DOHH2 (cell line): ENCODE results near the gene RCN2.

ENCODE experiments used
- H3F3A ChIP-seq: fragments of 200-600 bp; sonication (generic), shearing (Covaris generic); 2 replicates; pipeline ENCODE4 v1.6.0; 2016; ENCODE audit warnings: antibody characterized with exemption, mild to moderate bottlenecking; ENCODE audit not compliant: control insufficient read depth, insufficient read depth
- H3K27ac ChIP-seq: fragments of 200-600 bp; sonication (generic); 2 replicates; pipeline ENCODE4 v1.5.1; 2014; ENCODE audit warnings: low read depth, mild to moderate bottlenecking, low read length, moderate library complexity
- H3K27me3 ChIP-seq: fragments of 200-600 bp; sonication (generic); 2 replicates; pipeline ENCODE4 v1.6.1; 2014; ENCODE audit warnings: mild to moderate bottlenecking, low read length, mixed read lengths; ENCODE audit not compliant: control insufficient read depth
- H3K36me3 ChIP-seq: fragments of 200-600 bp; sonication (generic); 2 replicates; pipeline ENCODE4 v1.6.1; 2014; ENCODE audit warnings: mild to moderate bottlenecking, low read length, moderate library complexity, mixed read lengths; ENCODE audit not compliant: control insufficient read depth
- H3K4me1 ChIP-seq: fragments of 200-600 bp; sonication (generic); 2 replicates; pipeline ENCODE4 v1.6.1; 2014; ENCODE audit warnings: mild to moderate bottlenecking, low read length, mixed read lengths; ENCODE audit not compliant: control insufficient read depth
- H3K4me2 ChIP-seq: fragments of 200-600 bp; sonication (generic); 2 replicates; pipeline ENCODE4 v1.6.0; 2014; ENCODE audit warnings: mild to moderate bottlenecking, low read length, moderate library complexity
- H3K4me3 ChIP-seq: fragments of 200-600 bp; sonication (generic); 2 replicates; pipeline ENCODE4 v1.5.1; 2014; ENCODE audit warnings: mild to moderate bottlenecking, low read length, mixed read lengths
- H3K79me2 ChIP-seq: fragments of 200-600 bp; sonication (generic); 2 replicates; pipeline ENCODE4 v1.6.1; 2014; ENCODE audit warnings: mild to moderate bottlenecking, low read length, mixed read lengths; ENCODE audit not compliant: control insufficient read depth
- H3K9me2 ChIP-seq: fragments of 200-600 bp; sonication (generic); replicated peaks from 2 replicates; pipeline ENCODE4 v1.6.1; 2014; ENCODE audit warnings: mild to moderate bottlenecking, low read length, mixed read lengths; ENCODE audit not compliant: control insufficient read depth
- H3K9me3 ChIP-seq: fragments of 200-600 bp; sonication (generic); 2 replicates; pipeline ENCODE4 v1.6.1; 2014; ENCODE audit warnings: antibody characterized with exemption, low read length, mixed read lengths; ENCODE audit not compliant: control insufficient read depth, insufficient read depth
- H4K20me1 ChIP-seq: fragments of 200-600 bp; sonication (generic); 2 replicates; pipeline ENCODE4 v1.6.0; 2014; ENCODE audit warnings: low read depth, mild to moderate bottlenecking, antibody characterized with exemption, low read length, moderate library complexity; ENCODE audit not compliant: control insufficient read depth, insufficient read depth
- CTCF ChIP-seq: fragments of 200-600 bp; sonication (generic); IDR thresholded peaks from one replicate; pipeline ENCODE4 v1.5.1; 2014; ENCODE audit warnings: antibody characterized with exemption, mild to moderate bottlenecking, low read depth, low read length; ENCODE audit not compliant: poor library complexity, severe bottlenecking
- EZH2phosphoT487 ChIP-seq: fragments of 200-600 bp; sonication (generic); IDR thresholded peaks from 2 replicates; pipeline ENCODE4 v1.6.1; 2017; ENCODE audit warnings: borderline replicate concordance, mild to moderate bottlenecking, antibody characterized with exemption, low read length, moderate library complexity, mixed read lengths

Gene RCN2

GRCh38 chr15:76994496-76994895 is 62.9 kb downstream of the RCN2 start:
- no peaks in the 10 kb centered on the region for H3K27me3 ChIP-seq
- H3K36me3 ChIP-seq = no peaks in the 10 kb centered on the region
- no peaks in the 10 kb centered on the region for H3K9me2 ChIP-seq
- TF ChIP-seq EZH2phosphoT487 = no peak
- no peak for TF ChIP-seq CTCF
- H3K27ac ChIP-seq = 0 out of 2 replicates have a peak overlapping the region, but pooled peaks have one; percentile 38
- H3K4me3 ChIP-seq = peak overlapping the region; percentile 86
- peak overlapping the region; percentile 100 for H3K4me2 ChIP-seq
- no peaks in the 10 kb centered on the region for H4K20me1 ChIP-seq
- H3K79me2 ChIP-seq = peaks cover 6% of the 10 kb centered on the region
- no peaks in the 10 kb centered on the region for H3F3A ChIP-seq
- H3K4me1 ChIP-seq = peaks cover 23% of the 10 kb centered on the region
- H3K9me3 ChIP-seq = no peaks in the 10 kb centered on the region

GRCh38 chr15:76994971-76995945 is 63.7 kb downstream of the RCN2 start, which contains the start of gene PSTPIP1:
Gene PSTPIP1 (plus strand): TSS chr15:76995126. CDS start chr15:76995574, 448 bp downstream.
- Histone ChIP-seq H3K4me3 (peak within 1 kb of the TSS; percentile 86), H3K27ac (peak within 1 kb of the TSS; percentile 38), H3K36me3 (no peaks in the 10 kb centered on the region), H3K9me2 (no peaks in the 10 kb centered on the region), H3F3A (no peaks in the 10 kb centered on the region), H3K4me1 (peaks cover 23% of the 10 kb centered on the region), H3K9me3 (no peaks in the 10 kb centered on the region), H3K79me2 (peaks cover 6% of the 10 kb centered on the region), H3K4me2 (peak within 1 kb of the TSS; percentile 100), H4K20me1 (no peaks in the 10 kb centered on the region), H3K27me3 (no peaks in the 10 kb centered on the region)
- TF ChIP-seq EZH2phosphoT487 (no peak), CTCF (no peak)

GRCh38 chr15:76996076-76996525 is 64.6 kb downstream of the RCN2 start:
- peak overlapping the region; percentile 86 for H3K4me3 ChIP-seq
- TF ChIP-seq CTCF (no peak), EZH2phosphoT487 (no peak)
- H3F3A ChIP-seq = no peaks in the 10 kb centered on the region
- no peaks in the 10 kb centered on the region for H3K9me2 ChIP-seq
- H3K4me2 ChIP-seq = peak overlapping the region; percentile 100
- no peaks in the 10 kb centered on the region for H3K9me3 ChIP-seq
- H3K27me3 ChIP-seq = no peaks in the 10 kb centered on the region
- no peak overlapping the region for H3K27ac ChIP-seq
- peaks cover 23% of the 10 kb centered on the region for H3K4me1 ChIP-seq
- no peaks in the 10 kb centered on the region for H4K20me1 ChIP-seq
- peaks cover 6% of the 10 kb centered on the region for H3K79me2 ChIP-seq
- H3K36me3 ChIP-seq = no peaks in the 10 kb centered on the region
